Activated CD8-positive, alpha-beta memory T cell treated with anti-CD3 and anti-CD28 coated beads for 48 hours (primary cell): ENCODE measurements around the gene GHITM.
"Not testable (repeated sequence)": the region's sequence is repeated elsewhere in the genome, so short reads cannot be mapped to it uniquely, and the experiment has no call there.

Experiments
- DNase-seq, 3 experiments: peaks; one replicate each; pipeline ENCODE4 v3.0.0-alpha.2; 2020; ENCODE audit warnings: low read depth in 2 of 3, low spot score in 2 of 3

Gene GHITM

GRCh38 chr10:84139126-84140035 lies at the start of gene GHITM:
Gene GHITM, plus strand, starts transcription at chr10:84139509. Its CDS starts 1,992 bp downstream, at chr10:84141501.
- peak; percentile 95 to 98 (median 96) for DNase-seq

GRCh38 chr10:84095811-84096497 lies 43.4 kb upstream of the GHITM start:
- no peak for DNase-seq

GRCh38 chr10:84097787-84098353 lies 41.4 kb upstream of the GHITM start:
- DNase-seq = no peak

- DNase-seq = no peak
Observed at GRCh38 chr10:84098667-84099066, 40.6 kb upstream of the GHITM start.

GRCh38 chr10:84101042-84101441 lies 38.3 kb upstream of the GHITM start:
- no peak for DNase-seq

- no peak for DNase-seq
Observed at GRCh38 chr10:84108797-84109196, 30.5 kb upstream of the GHITM start.

- DNase-seq = not testable (repeated sequence)
Observed at GRCh38 chr10:84109772-84110171, 29.5 kb upstream of the GHITM start.

GRCh38 chr10:84113468-84113867 lies 25.8 kb upstream of the GHITM start:
- not testable (repeated sequence) for DNase-seq

GRCh38 chr10:84114088-84114667 lies 25.1 kb upstream of the GHITM start:
- no peak for DNase-seq

GRCh38 chr10:84117204-84117603 lies 22.1 kb upstream of the GHITM start:
- not testable (repeated sequence) for DNase-seq

- no peak for DNase-seq
Observed at GRCh38 chr10:84117686-84118394, 21.5 kb upstream of the GHITM start.

- no peak for DNase-seq
Observed at GRCh38 chr10:84118395-84119006, 20.8 kb upstream of the GHITM start.

- DNase-seq = no peak
Observed at GRCh38 chr10:84123362-84123761, 15.9 kb upstream of the GHITM start.

GRCh38 chr10:84125910-84126784 lies 13.2 kb upstream of the GHITM start:
- DNase-seq = not testable (repeated sequence)

GRCh38 chr10:84126785-84127167 lies 12.5 kb upstream of the GHITM start:
- no peak for DNase-seq

GRCh38 chr10:84135836-84136235 lies 3.5 kb upstream of the GHITM start:
- no peak for DNase-seq

- no peak for DNase-seq
Observed at GRCh38 chr10:84137811-84138210, 1.5 kb upstream of the GHITM start.

- peak in 2 of 3 experiments; percentile 22 to 34 for DNase-seq
Observed at GRCh38 chr10:84138478-84139125, 707 bp upstream of the GHITM start.

GRCh38 chr10:84140036-84140379 lies 699 bp downstream of the GHITM start:
- DNase-seq = no peak
